ENCODE measurements around the gene HNRNPC. TPM values are rescaled to one million over a fixed set of nuclear protein-coding genes. Genes with fewer than 3 reads are reported as not detected.
"Not testable (repeated sequence)": the region's sequence is repeated elsewhere in the genome, so short reads cannot be mapped to it uniquely, and the experiment has no call there.

HNRNPC gene
- total RNA-seq, 1 experiment from 2014 or later: 520 TPM

- in situ Hi-C loops (cut with HindIII; ENCODE audit: low pct_unique_long_range_greater_than_20kb, low sequenced_read_pairs): no loop called here
- DNase-seq (ENCODE audit: low read depth, low spot score): no peak
These were observed 10.5 kb upstream of the HNRNPC start, which contains the start of gene RPGRIP1 for GRCh38 chr14:21279783-21280182. Gene RPGRIP1, plus strand, starts transcription at chr14:21280083. Its CDS starts 7,894 bp downstream, at chr14:21287977.

- in situ Hi-C loops (cut with HindIII; ENCODE audit: low pct_unique_long_range_greater_than_20kb, low sequenced_read_pairs): no loop called here
- DNase-seq (ENCODE audit: low read depth, low spot score): peak; percentile 60
These were observed 9.4 kb upstream of the HNRNPC start for GRCh38 chr14:21278632-21279031.

- in situ Hi-C loops (cut with HindIII; ENCODE audit: low pct_unique_long_range_greater_than_20kb, low sequenced_read_pairs): no loop called here
- no peak for DNase-seq (ENCODE audit: low read depth, low spot score)
These were observed 6.1 kb upstream of the HNRNPC start for GRCh38 chr14:21275261-21275858.

- DNase-seq (ENCODE audit: low read depth, low spot score); in situ Hi-C loops (cut with HindIII; ENCODE audit: low pct_unique_long_range_greater_than_20kb, low sequenced_read_pairs): not testable (repeated sequence)
These were observed 3.4 kb upstream of the HNRNPC start for GRCh38 chr14:21272661-21273060.

GRCh38 chr14:21268617-21269251, 508 bp downstream of the HNRNPC start:
- peak; percentile 76 for DNase-seq (ENCODE audit: low read depth, low spot score)
- in situ Hi-C loops (cut with HindIII; ENCODE audit: low pct_unique_long_range_greater_than_20kb, low sequenced_read_pairs): no loop called here

GRCh38 chr14:21267886-21268616, 1.2 kb downstream of the HNRNPC start:
- no peak for DNase-seq (ENCODE audit: low read depth, low spot score)
- in situ Hi-C loops (cut with HindIII; ENCODE audit: low pct_unique_long_range_greater_than_20kb, low sequenced_read_pairs): no loop called here

GRCh38 chr14:21267431-21267845, 1.8 kb downstream of the HNRNPC start:
- peak; percentile 20 for DNase-seq (ENCODE audit: low read depth, low spot score)
- in situ Hi-C loops (cut with HindIII; ENCODE audit: low pct_unique_long_range_greater_than_20kb, low sequenced_read_pairs): no loop called here

GRCh38 chr14:21264025-21264801, 5.0 kb downstream of the HNRNPC start:
- peak; percentile 42 for DNase-seq (ENCODE audit: low read depth, low spot score)
- in situ Hi-C loops (cut with HindIII; ENCODE audit: low pct_unique_long_range_greater_than_20kb, low sequenced_read_pairs): no loop called here

- in situ Hi-C loops (cut with HindIII; ENCODE audit: low pct_unique_long_range_greater_than_20kb, low sequenced_read_pairs): no loop called here
- DNase-seq (ENCODE audit: low read depth, low spot score): no peak
These were observed 5.8 kb downstream of the HNRNPC start for GRCh38 chr14:21263284-21264024.

GRCh38 chr14:21262410-21262809, 6.8 kb downstream of the HNRNPC start:
- no peak for DNase-seq (ENCODE audit: low read depth, low spot score)
- in situ Hi-C loops (cut with HindIII; ENCODE audit: low pct_unique_long_range_greater_than_20kb, low sequenced_read_pairs): no loop called here

GRCh38 chr14:21261824-21262223, 7.4 kb downstream of the HNRNPC start:
- in situ Hi-C loops (cut with HindIII; ENCODE audit: low pct_unique_long_range_greater_than_20kb, low sequenced_read_pairs): no loop called here
- no peak for DNase-seq (ENCODE audit: low read depth, low spot score)

GRCh38 chr14:21258889-21259787, 10.1 kb downstream of the HNRNPC start:
- DNase-seq (ENCODE audit: low read depth, low spot score): no peak
- in situ Hi-C loops (cut with HindIII; ENCODE audit: low pct_unique_long_range_greater_than_20kb, low sequenced_read_pairs): no loop called here

GRCh38 chr14:21258005-21258888, 11.0 kb downstream of the HNRNPC start:
- DNase-seq (ENCODE audit: low read depth, low spot score): no peak
- in situ Hi-C loops (cut with HindIII; ENCODE audit: low pct_unique_long_range_greater_than_20kb, low sequenced_read_pairs): no loop called here

GRCh38 chr14:21257394-21257909, 11.8 kb downstream of the HNRNPC start:
- in situ Hi-C loops (cut with HindIII; ENCODE audit: low pct_unique_long_range_greater_than_20kb, low sequenced_read_pairs): no loop called here
- DNase-seq (ENCODE audit: low read depth, low spot score): no peak

GRCh38 chr14:21256539-21257393, 12.5 kb downstream of the HNRNPC start:
- no peak for DNase-seq (ENCODE audit: low read depth, low spot score)
- in situ Hi-C loops (cut with HindIII; ENCODE audit: low pct_unique_long_range_greater_than_20kb, low sequenced_read_pairs): no loop called here
